GM21723 (cell line): ENCODE data around the gene WARS2.
"Not testable (repeated sequence)": the region's sequence is repeated elsewhere in the genome, so short reads cannot be mapped to it uniquely, and the experiment has no call there.

Experiments
- ATAC-seq: cut with Tn5 transposase; IDR thresholded peaks from one replicate; pipeline ENCODE4 v1.9.1; 2021; ENCODE audit warnings: mild to moderate bottlenecking, moderate library complexity; ENCODE audit not compliant: unreplicated experiment

Gene WARS2

DNA sequence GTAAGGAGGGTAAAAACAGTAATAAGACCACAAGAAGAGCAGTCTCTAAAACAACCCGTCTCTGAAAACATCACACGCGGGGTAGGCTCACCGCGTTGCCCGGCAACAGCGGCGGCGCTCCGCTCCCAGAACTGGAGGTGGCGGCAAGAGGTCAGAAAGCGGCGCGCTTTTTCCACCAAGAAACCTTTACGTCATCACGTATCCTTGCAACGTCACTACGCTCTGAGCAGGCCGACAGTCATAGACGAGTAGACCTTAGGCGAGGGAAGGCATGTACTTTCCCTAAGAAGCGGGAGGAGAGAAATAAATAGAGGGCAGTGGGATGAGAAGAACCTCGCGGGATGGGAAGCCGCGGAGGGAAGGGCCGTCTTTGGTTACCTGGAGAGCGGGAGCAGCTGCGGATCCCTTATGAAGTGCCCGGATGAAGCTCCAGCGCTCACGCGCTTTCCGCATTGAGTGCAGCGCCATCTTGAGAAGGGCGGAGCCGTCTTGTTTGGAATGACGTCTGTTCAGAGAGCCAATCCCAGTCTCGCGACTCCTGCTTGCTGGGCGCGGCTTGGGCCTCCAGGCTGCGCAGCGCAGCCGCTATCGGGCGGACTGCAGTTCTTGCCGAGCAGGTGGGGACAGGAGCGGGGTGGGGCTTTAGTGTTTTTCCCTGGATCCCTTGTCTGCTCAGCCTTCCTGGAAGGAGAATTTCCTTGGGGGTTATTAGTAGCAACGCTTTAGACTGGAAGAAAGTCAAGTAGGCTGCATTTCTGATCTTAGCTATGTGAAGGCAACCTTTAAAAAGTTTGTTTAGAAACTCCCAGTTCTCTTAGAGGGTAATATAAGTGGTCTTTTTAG lies at the start of gene WARS2:
Gene WARS2 (minus strand): TSS at position 477 of the 843 bp plus-strand sequence. CDS start 9 bp downstream, at position 468.
- ATAC-seq = peak; percentile 95

GRCh38 chr1:119188926-119189325 lies 48.5 kb upstream of the WARS2 start:
- ATAC-seq = no peak

DNA sequence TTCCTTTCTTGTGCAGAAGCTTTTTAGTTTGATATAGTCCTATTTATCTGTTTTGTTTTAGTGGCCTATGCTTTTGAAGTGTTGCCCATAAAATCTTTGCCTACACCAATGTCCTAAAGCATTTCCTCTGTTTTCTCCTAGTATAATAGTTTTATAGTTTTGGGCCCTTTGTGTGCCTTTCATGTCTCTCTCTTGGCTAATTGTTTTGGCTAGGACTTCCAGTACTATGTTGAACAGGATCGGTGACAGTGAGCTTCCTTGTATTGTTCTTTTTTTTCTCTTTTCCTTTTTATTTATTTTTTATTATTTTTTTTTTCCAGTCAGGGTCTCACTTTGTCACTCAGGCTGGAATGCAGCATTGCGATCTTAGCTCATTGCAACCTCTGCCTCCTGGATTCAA lies 47.0 kb upstream of the WARS2 start:
- ATAC-seq = no peak

DNA sequence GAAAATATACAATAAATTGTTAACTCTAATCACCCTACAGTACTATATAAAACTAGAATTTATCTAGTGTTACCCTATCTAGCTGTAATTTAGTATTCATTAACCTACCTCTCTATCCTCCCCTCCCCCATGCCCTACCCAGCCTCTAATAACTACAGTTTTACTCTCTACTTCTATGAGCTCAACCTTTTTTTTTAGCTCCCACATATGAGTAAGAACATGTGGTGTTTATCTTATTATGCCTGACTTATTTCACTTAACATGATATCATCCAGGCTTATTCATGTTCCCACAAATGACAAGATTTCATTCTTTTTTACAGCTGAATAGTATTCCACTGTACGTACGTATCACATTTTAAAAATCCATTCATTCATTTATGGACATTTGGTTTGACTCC lies 46.0 kb upstream of the WARS2 start:
- no peak for ATAC-seq

- ATAC-seq = no peak
These were observed 44.5 kb upstream of the WARS2 start for GRCh38 chr1:119184972-119185371.

- ATAC-seq = no peak
These were observed 40.8 kb upstream of the WARS2 start for GRCh38 chr1:119181218-119181617.

DNA sequence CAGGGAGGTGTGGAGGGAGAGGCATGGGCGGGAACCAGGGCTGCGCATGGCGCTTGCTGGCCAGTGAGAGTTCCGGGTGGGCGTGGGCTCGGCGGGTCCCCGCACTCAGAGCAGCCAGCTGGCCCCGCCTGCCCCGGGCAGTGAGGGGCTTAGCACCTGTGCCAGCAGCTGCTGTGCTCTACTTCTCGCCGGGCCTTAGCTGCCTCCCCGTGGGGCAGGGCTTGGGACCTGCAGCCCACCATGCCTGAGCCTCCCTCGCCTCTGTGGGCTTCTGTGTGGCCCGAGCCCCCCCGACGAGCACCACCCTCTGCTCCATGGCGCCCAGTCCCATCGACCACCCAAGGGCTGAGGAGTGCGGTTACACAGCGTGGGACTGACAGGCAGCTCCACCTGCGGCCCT lies 38.6 kb upstream of the WARS2 start:
- no peak for ATAC-seq

DNA sequence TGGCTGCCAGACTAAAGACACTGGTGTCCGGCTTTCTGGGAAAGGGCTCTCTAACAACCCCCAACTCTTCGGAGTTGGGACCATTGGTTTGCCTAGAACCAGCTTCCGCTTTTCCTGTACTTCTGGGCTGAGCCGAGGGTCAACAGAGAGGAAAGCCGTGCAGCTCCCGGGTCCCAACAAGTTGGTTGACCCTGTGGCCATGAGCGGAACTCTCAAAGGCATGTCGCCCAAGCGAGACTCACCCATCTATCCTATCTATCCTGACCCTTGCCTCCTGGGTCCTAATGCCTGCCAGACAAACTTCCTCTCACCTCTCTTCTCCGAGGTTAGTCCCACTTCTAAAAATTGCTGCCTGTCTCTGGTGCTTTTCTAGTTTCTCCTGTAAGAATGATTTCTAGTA lies 32.5 kb upstream of the WARS2 start:
- ATAC-seq = not testable (repeated sequence)

DNA sequence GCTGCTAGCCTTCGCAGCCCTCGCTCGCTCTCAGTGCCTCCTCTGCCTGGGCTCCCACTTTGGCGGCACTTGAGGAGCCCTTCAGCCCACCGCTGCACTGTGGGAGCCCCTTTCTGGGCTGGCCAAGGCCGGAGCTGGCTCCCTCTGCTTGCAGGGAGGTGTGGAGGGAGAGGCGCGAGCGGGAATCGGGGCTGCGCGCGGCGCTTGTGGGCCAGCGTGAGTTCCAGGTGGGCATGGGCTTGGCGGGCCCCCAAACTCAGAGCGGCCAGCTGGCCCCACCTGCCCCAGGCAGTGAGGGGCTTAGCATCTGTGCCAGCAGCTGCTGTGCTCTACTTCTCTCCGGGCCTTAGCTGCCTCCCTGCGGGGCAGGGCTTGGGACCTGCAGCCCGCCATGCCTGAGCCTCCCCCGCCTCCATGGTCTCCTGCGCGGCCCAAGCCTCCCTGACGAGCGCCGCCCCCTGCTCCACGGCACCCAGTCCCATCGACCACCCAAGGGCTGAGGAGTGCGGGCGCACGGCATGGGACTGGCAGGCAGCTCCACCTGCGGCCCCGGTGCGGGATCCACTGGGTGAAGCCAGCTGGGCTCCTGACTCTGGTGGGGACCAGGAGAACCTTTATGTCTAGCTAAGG lies 31.0 kb upstream of the WARS2 start:
- ATAC-seq = not testable (repeated sequence)

- ATAC-seq = no peak
These were observed 22.9 kb upstream of the WARS2 start for GRCh38 chr1:119163396-119163795.

- ATAC-seq = no peak
These were observed 20.4 kb upstream of the WARS2 start for GRCh38 chr1:119160866-119161265.

DNA sequence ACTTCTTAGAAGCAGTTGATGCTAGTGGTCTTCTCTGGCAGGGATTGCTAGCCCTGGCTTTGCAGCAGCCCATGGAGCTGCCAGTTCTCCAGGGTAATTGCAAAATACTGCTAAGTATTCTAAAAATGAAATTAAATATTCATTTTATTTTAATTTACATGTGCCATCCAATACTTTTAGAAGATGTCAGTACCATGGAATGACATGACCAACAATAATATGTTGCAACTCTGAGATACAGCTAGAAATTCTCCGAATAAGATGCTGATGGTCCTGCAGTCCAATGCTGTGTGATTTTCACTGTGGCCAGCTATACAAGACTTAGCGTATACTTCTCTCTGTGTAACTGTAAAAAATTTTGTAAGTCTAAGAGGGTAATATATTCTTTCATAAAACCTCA lies 20.0 kb upstream of the WARS2 start:
- ATAC-seq = no peak

DNA sequence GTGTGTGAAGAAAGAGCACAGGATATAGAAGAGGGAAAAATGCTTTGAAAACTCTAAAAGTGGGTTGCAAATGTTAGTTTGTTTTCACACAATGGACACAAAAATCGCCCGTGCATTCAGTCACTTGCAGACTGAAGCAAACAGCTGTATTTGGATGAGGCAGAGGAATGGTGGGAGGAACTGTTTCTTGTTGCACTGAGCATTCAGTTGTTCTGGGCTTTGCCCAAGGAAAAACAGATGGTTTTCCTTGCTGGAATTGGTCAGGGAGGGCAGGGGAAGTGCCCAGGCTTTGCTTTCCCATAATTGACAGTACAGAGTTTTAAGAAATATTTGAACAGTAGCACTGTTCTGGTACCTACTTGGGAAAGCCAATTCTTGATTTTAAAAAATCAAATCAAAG lies 19.5 kb upstream of the WARS2 start:
- no peak for ATAC-seq

GRCh38 chr1:119159111-119159510 lies 18.7 kb upstream of the WARS2 start:
- no peak for ATAC-seq

- not testable (repeated sequence) for ATAC-seq
These were observed 16.3 kb upstream of the WARS2 start for GRCh38 chr1:119156761-119157160.

GRCh38 chr1:119155069-119155468 lies 14.6 kb upstream of the WARS2 start:
- ATAC-seq = not testable (repeated sequence)

GRCh38 chr1:119150150-119150549 lies 9.7 kb upstream of the WARS2 start:
- no peak for ATAC-seq

DNA sequence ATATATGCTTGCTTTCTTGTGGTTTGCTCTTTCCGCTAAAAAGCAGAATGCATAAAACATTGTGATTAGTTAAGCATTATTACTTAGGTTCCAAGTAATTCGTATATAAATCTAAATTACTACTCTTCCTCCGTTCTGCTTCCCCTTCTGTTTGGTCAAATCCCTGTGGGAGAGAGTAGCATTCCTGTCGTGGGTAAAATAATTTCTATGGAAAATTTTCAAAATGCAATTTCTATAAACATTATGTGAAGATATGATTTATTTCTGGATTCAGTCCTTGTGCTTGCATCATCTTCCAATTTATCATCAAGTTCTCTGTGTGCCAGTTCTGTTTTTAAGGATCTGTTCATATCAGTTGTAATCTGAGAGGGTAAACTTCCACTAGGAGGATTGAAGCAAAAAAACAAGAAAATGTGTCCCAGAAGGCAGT lies 7.2 kb upstream of the WARS2 start:
- no peak for ATAC-seq

GRCh38 chr1:119146466-119146865 lies 6.0 kb upstream of the WARS2 start:
- no peak for ATAC-seq

DNA sequence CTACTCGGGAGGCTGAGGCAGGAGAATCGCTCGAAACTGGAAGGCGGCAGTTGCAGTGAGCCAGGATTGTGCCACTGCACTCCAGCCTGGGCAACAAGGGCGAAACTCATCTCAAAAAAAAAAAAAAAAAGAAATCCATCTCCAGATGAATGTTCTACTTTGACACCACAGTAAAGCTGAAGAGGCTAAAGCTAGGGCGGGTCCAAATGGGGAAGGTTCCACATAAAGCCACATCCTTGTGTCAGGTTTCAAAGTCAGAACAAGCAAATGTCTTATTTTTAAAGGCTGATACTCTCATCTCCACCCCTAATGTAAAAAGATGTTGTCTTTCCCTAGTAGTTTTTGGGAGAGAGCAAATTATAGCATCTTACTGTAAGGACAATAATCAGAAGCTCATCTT lies 4.4 kb upstream of the WARS2 start:
- no peak for ATAC-seq

DNA sequence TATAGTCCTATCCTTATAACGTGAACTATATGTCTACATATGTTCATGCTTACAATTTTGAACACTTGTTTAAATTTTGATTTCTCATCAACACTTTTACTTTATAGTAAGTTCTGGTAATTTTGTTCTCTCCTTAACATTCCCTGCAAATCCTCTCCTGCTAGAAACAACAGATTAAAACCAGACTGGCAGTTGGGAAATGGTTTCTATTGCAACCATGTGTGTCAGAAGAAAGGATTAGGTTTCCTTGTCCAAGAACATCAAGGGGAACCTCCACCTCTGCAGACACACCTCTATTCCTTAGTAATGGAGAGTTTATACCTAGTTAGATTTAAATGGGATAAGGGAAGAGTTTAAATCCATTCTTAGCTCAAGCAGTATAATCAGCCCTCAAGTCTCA lies 3.3 kb upstream of the WARS2 start:
- ATAC-seq = no peak

- no peak for ATAC-seq
These were observed 1.2 kb upstream of the WARS2 start for GRCh38 chr1:119141660-119142059.
